K562 (cell line): ENCODE results near the gene THADA. TPM values are rescaled to one million over a fixed set of nuclear protein-coding genes. Genes with fewer than 3 reads are reported as not detected.

Experiments
- CHD7 ChIP-seq: fragments of 200-600 bp; sonication (generic); IDR thresholded peaks from one replicate; pipeline ENCODE4 v1.6.1; 2012; ENCODE audit warnings: mild to moderate bottlenecking, low read depth, low read length, inconsistent platforms
- GTF2A2 ChIP-seq: IDR thresholded peaks from 2 replicates; pipeline ENCODE4 v1.6.1; 2016; ENCODE audit warnings: mild to moderate bottlenecking, missing genetic modification characterization, missing compliant biosample characterization
- IRF1 ChIP-seq: sonication (generic); formaldehyde crosslinking; IDR thresholded peaks from 2 replicates; pipeline ENCODE4 v1.8.0; 2022; ENCODE audit warnings: missing genetic modification reagents, mild to moderate bottlenecking, borderline replicate concordance
- MITF ChIP-seq: IDR thresholded peaks from 2 replicates; pipeline ENCODE4 v1.6.1; 2014; ENCODE audit warnings: antibody characterized with exemption
- ZNF232 ChIP-seq: sonication (generic); formaldehyde crosslinking; IDR thresholded peaks from 2 replicates; pipeline ENCODE4 v1.8.0; 2022; ENCODE audit warnings: mild to moderate bottlenecking, missing genetic modification reagents
- ZNF518B ChIP-seq: fragments of 250-450 bp; sonication (Bioruptor Pico); IDR thresholded peaks from 2 replicates; pipeline ENCODE4 v1.5.0; 2021; ENCODE audit warnings: mild to moderate bottlenecking, moderate library complexity
- ZNF561 ChIP-seq: fragments of 450-650 bp; formaldehyde crosslinking; conservative IDR thresholded peaks from 2 replicates; pipeline ENCODE4 v1.4.0; 2020; ENCODE audit warnings: mild to moderate bottlenecking, moderate library complexity
- ZNF766 ChIP-seq: fragments of 200-800 bp; sonication (Bioruptor generic); conservative IDR thresholded peaks from 2 replicates; pipeline ENCODE4 v1.6.1; 2016; ENCODE audit warnings: missing genetic modification characterization, missing compliant biosample characterization
- ZNF79 ChIP-seq: fragments of 250-450 bp; sonication (Bioruptor Pico); IDR thresholded peaks from 2 replicates; pipeline ENCODE4 v1.4.0; 2020; ENCODE audit warnings: low read depth, mild to moderate bottlenecking, moderate library complexity
- polyA plus RNA-seq, 8 experiments: library from polyadenylated mRNA; depleted of rRNA in 4 of 8; stranded (reverse) in 5 of 8; unstranded in 3 of 8; fragments of >200 nt; fragmentation: Nextera tagmentation in 2 of 8; fragmentation: Illumina TruSeq in 1 of 8; extraction: Ambion mirVana in 2 of 8; extraction: Trizol in 1 of 8; gene quantifications; 2 replicates each; pipeline versions ENCODE4 v1.2.1 to v1.2.3, GENCODE V29; 2011 to 2014; ENCODE audit warnings: inconsistent platforms in 1 of 8, missing spikeins in 1 of 8
- total RNA-seq, 7 experiments: library from RNA; depleted of rRNA in 6 of 7; stranded (reverse); fragments of >200 nt in 6 of 7; fragmentation: Illumina TruSeq in 2 of 7; extraction: Trizol in 2 of 7; gene quantifications; 2 replicates each; pipeline versions ENCODE4 v1.2.1 to v1.2.3, GENCODE V29; 2011 to 2021; ENCODE audit warnings: low replicate concordance in 1 of 7

Gene THADA
- total and polyA plus RNA-seq, 9 of the 15 experiments (the other 6 are each of a cell fraction or from before 2014, with no cell fraction given), result 17.8 to 34.7 (median 31.9) TPM

DNA sequence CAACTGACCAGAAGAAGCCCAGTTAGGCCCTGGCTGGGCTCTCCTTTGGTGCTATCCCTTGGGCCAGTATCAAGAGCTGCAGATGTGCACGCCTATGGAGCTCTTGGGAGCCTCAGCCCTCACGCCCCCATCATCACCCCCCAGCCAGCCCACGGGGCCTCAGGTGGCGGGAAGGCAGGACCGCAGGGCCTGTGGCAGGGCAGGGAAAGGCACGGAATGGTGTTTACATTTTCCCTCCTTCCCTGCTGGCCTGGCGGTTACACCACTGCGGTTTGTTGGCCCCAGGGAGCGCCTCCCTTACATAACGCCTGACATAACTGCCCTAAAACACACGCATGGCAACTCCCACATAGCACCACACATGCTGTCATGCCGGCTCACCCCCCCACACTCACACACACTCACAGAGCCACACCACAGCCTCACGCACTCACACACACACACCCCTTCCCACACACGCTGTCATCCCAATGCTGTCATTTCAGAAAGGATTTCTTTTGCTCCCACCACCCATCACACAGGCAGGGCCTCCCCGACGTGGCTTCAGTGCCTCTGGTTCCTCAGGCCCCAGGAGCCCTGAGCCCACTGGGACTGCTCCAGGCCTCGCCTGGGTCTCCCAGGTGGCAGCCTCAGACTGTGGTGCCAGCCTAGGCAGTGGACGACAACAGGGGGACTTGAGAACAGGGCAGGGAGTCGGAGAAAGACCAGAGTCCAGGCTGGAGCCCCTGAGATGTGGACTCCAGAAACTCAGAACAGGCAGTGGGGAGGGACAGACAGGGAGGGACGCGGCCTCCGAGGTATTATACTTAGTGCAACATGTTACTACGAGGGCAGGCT, 385.2 kb downstream of the THADA start (continued):
- no peak for TF ChIP-seq CHD7
- TF ChIP-seq ZNF561 (CRISPR knock-in tag), result no peak
- peak; percentile 79 for TF ChIP-seq ZNF766
- TF ChIP-seq ZNF518B (CRISPR knock-in tag), result no peak
- TF ChIP-seq ZNF79 (CRISPR knock-in tag), result no peak
- no peak for TF ChIP-seq MITF
- TF ChIP-seq ZNF232, result no peak
- no peak for TF ChIP-seq IRF1 (CRISPR knock-in tag)
- TF ChIP-seq GTF2A2 (tag), result no peak
